Fibroblast of the aortic adventitia (primary cell): ENCODE data around the gene NUB1. TPM values are rescaled to one million over a fixed set of nuclear protein-coding genes. Genes with fewer than 3 reads are reported as not detected.

Experiments used
- DNase-seq: peaks from one replicate; pipeline ENCODE4 v3.0.0-alpha.2; 2010; ENCODE audit warnings: low read depth
- H3K4me3 ChIP-seq: 2 replicates; pipeline ENCODE4 v1.5.1; 2011; ENCODE audit warnings: low read depth, mild to moderate bottlenecking, control low read depth, low read length, moderate library complexity
- total RNA-seq: library from RNA; depleted of rRNA; stranded (reverse); fragments of >200 nt; gene quantifications from 2 replicates; pipeline ENCODE4 v1.2.3, GENCODE V29; 2012; ENCODE audit warnings: low replicate concordance
- TF ChIP-seq, protein P1 (sequence below): IDR thresholded peaks from 2 replicates; pipeline ENCODE4 v1.5.1; 2011; ENCODE audit warnings: mild to moderate bottlenecking, low read length, control low read depth, inconsistent platforms; ENCODE audit not compliant: insufficient read depth

Gene NUB1
- total RNA-seq, 1 donor, result 46.5 TPM

DNA sequence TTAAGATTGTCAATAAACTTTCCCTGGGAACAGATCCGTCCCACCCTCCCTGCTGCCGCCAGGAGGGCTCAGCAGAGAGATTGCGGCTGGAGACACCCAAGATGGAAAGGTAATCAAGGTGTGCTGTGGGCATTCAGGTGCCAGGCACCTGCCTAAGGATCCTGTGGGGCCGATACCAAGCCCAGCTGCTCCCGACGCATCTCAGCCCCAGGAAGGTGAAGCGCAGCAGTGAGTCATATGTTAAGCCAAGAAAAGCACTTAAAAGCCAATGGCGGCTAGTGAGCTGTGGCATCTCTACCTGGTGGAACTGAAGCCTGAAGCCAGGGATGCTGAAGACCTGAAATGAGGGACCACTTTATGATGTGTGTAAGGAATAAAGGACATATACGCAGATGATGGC is 62.2 kb downstream of the NUB1 start:
- no peak overlapping the region for H3K4me3 ChIP-seq
- DNase-seq, result peak; percentile 7
- TF ChIP-seq, protein P1, sequence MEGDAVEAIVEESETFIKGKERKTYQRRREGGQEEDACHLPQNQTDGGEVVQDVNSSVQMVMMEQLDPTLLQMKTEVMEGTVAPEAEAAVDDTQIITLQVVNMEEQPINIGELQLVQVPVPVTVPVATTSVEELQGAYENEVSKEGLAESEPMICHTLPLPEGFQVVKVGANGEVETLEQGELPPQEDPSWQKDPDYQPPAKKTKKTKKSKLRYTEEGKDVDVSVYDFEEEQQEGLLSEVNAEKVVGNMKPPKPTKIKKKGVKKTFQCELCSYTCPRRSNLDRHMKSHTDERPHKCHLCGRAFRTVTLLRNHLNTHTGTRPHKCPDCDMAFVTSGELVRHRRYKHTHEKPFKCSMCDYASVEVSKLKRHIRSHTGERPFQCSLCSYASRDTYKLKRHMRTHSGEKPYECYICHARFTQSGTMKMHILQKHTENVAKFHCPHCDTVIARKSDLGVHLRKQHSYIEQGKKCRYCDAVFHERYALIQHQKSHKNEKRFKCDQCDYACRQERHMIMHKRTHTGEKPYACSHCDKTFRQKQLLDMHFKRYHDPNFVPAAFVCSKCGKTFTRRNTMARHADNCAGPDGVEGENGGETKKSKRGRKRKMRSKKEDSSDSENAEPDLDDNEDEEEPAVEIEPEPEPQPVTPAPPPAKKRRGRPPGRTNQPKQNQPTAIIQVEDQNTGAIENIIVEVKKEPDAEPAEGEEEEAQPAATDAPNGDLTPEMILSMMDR, result no peak

DNA sequence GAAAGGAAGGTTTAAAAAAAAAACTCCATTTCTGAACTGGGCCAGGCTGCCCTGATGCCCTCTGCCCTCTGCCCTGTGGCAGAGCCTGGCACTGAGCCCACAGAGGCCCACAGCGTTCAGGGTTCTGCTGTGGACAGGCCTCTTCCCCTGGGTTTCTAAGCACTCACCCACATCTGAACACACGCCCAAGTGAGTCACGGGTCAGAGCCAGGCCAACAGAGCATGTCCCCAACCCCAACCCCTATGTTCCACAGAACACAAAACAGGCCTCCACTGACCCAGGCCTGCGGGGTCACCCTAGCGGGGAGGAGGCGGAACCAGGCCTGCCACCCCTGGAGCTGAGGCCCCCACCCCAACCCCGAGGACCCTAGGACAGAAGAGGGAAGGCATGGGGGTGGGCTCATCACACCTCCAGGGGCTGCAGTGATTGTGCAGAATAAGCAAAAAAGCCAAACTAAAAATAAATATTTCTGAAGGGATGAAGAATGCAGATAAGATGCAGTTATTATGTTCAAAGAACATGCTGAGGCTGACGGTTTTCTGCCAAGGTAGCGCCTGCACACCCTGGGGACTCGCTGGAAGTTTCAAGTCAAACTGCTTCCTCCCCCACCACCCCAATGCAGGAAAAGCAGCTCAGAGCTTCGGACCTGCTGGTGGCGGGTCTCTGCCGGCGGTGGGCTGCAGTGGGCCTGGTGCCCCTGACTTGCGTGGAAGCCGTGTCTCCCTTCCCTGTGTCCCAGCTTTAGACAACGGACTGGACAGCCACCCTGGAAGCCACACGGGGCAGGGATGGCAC is 62.8 kb downstream of the NUB1 start:
- TF ChIP-seq, protein P1, result no peak
- no peak overlapping the region for H3K4me3 ChIP-seq
- peak; percentile 65 for DNase-seq

DNA sequence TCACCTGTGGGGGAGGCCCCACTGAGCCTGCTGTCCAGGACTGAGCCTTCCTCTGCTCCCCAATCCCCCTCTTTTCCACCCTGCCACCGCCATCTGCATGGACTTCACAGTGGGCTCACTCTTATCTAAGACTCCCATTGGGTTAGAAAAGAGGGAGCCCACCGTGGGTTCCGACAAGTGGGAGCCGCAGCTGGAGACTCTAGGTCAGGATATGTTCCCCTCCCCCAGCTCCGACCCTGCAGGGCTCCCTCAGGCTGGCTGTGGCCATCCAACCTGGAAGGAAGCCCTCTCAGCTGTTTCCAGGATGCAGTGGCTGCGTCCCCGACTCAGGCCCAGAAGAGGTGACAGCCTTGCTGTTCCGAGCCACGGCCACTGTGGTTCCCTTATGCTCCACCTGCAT is 63.4 kb downstream of the NUB1 start:
- no peak for DNase-seq
- TF ChIP-seq, protein P1, result no peak
- H3K4me3 ChIP-seq, result no peak overlapping the region

GRCh38 chr7:151405588-151405987 is 64.0 kb downstream of the NUB1 start:
- no peak for DNase-seq
- H3K4me3 ChIP-seq, result no peak overlapping the region
- TF ChIP-seq, protein P1, result no peak

GRCh38 chr7:151406051-151406875 is 64.7 kb downstream of the NUB1 start:
- H3K4me3 ChIP-seq, result no peak overlapping the region
- TF ChIP-seq, protein P1, result no peak
- DNase-seq, result no peak

GRCh38 chr7:151406886-151407583 is 65.4 kb downstream of the NUB1 start:
- H3K4me3 ChIP-seq, result no peak overlapping the region
- no peak for DNase-seq
- TF ChIP-seq, protein P1, result no peak
